Stromal cell of bone marrow (primary cell): Measurements from ENCODE around the gene DLG1.
"Not testable (repeated sequence)": the region's sequence is repeated elsewhere in the genome, so short reads cannot be mapped to it uniquely, and the experiment has no call there.

Experiments used
- DNase-seq: peaks from one replicate; pipeline ENCODE4 v3.0.0-alpha.2; 2012; ENCODE audit warnings: low read depth

Gene DLG1

GRCh38 chr3:197286678-197287077, 11.7 kb downstream of the DLG1 start:
- no peak for DNase-seq

DNA sequence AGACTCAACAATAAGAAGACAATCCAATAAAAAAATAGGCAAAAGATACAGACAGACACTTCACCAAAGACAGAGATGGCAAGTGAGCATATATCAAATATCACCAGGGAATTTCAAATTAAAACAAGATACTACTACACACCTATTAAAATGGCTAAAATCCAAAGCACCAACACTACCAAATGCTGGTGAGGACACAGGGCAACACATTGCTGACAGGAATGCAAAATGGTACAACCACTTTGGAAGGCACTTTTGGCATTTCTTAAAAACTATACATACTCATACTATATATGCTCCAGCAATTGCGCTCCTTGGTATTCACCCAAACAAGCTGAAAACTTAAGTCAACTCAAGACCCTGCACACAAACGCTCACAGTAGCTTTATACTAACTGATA, 12.9 kb downstream of the DLG1 start:
- no peak for DNase-seq

DNA sequence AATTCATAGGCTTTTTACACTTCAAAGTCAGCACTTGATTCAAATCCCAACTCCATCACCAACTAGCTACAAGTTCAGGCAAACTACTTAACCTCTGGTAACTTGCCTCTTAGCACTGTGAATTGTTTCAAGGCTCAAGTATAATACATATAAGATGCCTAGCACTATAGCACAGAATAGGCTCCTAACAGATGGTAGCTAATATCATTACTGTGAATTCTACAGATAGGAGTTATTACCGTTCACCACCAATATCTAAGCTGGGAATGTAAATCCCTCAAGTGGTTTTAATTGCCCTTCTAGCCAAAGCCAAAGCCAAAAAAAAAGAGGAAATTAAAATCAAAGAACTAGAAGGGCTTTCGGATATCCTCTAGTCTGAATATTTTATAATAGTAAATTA, 15.4 kb downstream of the DLG1 start:
- DNase-seq, result no peak

DNA sequence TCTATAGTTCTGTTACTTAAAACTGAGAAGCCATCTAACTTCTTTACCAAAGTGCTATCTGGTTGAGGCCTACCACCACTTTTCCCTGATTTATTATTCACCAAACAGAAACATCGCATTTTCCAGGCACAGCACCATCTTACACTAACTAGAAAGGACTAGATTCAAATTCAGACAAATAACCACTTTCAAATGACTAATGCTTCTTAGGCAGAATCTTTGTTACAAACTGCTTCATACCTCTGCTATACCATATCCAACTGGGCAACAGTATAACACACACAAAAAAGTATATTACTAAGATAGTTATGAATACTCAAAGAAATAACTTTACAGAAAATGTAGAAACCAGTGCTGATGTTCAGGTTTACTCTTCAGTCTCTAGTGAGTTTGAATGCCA, 16.6 kb downstream of the DLG1 start:
- no peak for DNase-seq

DNA sequence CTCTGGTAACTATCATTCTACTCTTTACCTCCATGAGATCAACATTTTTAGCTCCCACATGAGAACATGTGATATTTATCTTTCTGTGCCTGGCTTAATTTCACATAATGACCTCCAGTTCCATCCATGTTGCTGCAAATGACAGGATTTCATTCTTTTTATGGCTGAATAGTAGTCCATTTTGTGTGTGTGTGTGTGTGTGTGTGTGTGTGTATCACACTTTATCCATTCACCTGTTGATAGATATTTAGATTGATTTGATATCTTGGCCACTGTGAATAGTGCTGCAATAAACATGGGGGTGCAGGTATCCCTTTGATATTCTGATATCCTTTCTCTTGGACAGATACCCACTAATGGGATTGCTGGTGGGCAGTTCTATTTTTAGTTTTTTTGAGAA, 18.3 kb downstream of the DLG1 start:
- no peak for DNase-seq

DNA sequence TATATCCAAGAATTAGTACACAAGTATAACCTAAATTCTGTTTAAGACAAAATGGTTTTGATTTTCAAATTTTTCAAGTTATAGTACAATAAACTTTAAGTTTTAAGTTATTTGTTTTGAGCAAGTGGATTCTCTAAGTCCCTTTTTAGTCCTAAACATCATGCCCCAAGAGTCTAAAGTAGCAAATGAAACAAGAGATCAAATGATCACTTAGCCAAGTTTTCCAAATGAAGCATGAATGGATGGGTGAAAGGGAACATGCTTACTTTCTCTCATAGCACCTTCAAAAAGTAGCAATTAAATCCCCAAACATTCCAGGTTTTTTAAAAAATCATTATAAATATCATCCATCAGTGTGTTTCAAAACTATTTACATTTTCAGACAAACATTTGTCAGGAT, 19.5 kb downstream of the DLG1 start:
- no peak for DNase-seq

DNA sequence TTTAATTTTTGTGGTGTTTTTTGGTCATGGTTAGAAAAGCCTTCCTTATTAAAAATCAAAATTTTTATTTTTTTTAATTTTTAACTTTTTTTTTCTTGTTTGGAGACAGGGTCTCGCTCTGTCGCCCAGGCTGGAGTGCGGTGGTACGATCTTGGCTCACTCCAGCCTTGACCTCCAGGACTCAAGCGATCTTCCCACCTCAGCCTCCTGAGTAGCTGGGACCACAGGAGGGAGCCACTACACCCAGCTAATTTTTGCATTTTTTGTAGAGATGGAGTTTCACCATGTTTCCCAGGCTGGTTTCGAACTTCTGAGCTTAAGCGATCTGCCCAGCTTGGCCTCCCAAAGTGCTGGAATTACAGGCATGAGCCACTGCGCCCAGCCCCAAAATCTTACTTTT, 21.6 kb downstream of the DLG1 start:
- DNase-seq, result not testable (repeated sequence)

DNA sequence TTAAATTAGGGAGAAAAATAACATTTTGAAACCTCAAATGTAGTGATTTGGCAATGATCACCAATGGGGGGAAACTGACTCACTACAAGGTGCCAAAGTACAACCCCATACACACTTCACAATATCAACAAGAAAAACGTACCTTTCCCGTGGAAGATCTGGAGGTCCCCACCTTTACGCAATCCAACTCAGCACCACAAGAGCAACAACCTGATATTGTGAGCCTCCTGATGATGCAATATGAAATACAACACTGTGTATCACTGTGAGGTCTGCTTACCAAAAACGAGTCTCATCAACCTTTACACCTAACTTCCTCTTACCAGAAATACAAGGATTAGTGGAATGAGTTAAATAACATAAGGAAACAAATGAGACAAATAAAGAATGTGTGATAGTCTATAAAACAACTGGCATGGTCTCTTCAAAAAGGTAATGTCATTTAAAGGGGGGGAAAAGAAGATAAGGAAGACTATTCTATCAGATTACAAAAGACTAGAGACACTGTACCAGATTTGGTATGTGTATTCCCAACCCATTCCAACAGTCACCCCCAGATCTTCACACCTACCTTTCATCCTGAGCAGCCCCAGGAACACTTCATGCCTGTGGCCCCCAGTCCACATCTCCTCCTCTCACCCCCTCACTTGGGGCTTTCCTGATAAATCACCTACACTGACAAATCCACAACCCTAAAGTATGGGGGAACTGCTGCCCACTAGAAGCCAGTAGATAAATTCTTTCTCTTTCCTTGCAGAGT, 27.7 kb downstream of the DLG1 start:
- no peak for DNase-seq

DNA sequence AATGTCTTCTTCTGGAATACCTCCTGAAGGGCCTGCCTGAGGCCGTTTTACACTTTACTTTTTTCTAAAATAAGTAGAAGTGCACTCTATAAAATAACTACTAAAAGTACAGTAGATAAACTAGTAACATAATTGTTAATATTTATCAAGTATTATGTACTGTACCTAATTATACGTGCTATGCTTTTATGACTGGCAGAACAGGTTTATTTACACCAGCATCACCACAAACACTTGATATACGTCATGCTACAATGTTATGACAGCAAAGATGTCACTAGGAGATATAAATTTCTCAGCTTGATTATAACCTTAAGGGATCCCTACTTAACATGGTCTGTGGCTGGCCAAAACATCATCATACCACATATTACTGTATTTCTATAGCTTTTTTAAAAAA, 29.4 kb downstream of the DLG1 start:
- no peak for DNase-seq

GRCh38 chr3:197268294-197268693, 30.1 kb downstream of the DLG1 start:
- DNase-seq, result no peak

DNA sequence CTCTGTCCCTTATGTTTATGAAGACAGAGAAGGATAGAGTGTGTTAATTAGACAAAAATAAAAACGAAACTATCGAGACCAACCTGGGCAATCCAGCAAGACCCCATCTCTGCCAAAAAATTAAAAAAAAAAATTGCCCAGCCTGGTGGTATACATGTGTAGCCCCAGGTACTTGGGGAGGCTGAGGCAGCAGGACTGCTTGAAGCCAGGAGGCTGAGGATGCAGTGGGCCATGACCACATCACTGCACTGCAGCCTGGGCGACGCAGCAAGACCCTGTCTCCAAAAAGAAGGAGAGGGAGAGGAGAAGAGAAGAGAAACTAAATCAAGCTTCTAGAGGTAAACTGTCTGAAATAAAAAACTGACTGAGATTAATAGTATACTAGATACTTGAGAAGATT, 32.1 kb downstream of the DLG1 start:
- DNase-seq, result no peak

GRCh38 chr3:197262709-197263108, 35.7 kb downstream of the DLG1 start:
- DNase-seq, result no peak

- no peak for DNase-seq
These were observed 37.3 kb downstream of the DLG1 start for GRCh38 chr3:197261164-197261509.

DNA sequence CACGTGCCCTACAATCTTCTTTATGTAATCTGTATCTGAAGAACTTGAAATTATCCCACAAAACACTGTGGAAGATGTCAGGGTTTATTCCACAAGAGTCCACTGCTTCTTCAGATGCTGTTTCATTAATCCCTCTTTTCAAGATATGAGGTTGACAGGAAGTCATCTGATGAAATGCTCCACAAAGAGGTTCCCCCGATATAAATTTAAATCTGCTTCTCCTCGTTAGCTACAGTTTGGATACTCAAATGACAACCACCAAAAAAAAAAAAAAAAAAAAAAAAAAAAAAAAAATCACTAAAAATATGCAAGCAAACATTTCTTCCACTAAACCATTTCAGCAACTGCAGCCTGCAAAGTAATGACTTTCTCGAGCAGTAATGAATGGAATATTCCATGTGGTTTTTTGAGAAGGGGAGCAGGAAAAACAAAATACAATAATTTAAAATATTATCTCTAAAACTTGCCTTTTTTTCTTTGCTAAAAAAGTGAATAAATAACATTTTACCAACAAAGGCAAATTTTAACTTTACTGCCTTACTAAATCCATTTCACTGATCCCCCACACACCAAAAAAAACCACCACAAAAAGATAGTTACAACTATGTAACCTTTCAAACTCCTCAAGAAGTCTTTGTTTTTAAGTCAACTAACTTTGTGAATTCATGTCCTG, 37.8 kb downstream of the DLG1 start:
- no peak for DNase-seq

- DNase-seq, result no peak
These were observed 39.3 kb downstream of the DLG1 start for GRCh38 chr3:197259096-197259495.

DNA sequence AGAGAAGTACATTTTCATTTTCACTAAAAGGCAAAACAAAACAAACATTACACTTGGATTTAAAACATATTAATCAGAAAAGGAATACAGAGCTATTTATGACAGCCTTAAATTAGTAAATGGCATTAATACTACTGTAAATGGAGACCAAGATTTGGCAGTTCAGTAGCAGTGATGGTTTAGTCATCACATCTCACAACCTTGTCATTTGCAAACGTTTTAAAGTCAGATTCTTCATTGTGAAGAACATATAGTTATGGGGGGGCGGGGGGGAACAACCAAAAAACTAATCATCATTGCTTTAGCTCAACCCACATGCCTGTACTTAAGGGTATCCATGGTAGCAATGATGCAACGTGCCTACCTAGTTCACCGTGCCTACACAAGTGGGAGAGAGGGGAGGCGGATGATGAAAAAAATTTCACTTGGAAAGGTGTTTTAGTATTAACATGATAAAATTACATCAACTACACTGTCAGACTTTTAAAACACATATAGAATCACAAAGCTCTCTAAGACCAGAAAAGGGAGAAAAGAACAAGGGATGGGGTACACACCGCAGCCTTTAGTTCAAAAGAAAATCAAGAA, 40.1 kb downstream of the DLG1 start:
- no peak for DNase-seq

GRCh38 chr3:197257711-197258110, 40.7 kb downstream of the DLG1 start:
- no peak for DNase-seq

DNA sequence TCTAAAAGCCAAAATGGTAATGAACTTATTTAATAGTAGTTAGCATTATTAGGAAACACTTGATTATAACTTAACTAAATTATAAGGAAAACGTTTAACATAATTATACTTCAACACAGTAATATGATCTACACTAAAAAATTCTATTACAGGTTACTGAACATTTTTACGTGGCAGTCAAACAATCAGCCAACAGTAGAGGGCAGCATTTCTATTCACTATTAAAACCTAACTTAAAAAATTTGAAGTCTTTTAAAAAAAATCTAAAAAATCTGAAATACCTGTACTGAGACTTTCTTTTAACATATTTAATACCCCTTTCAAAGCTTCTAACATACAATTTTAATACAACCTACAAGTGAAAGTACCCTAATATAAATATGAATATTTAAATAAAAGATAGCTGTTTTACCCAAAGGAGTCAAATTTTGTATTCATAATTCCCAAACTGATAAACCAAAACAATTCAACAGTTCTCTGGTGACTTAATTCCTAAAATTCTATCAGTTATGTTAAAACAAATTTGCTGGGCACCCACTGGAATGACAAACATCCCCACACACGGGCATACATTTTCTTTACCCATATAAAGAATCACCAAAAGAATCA, 41.5 kb downstream of the DLG1 start:
- DNase-seq, result peak; percentile 30

GRCh38 chr3:197256104-197256503, 42.3 kb downstream of the DLG1 start:
- no peak for DNase-seq

- DNase-seq, result no peak
These were observed 45.0 kb downstream of the DLG1 start for GRCh38 chr3:197253238-197253947.

- DNase-seq, result no peak
These were observed 48.9 kb downstream of the DLG1 start for GRCh38 chr3:197249542-197249941.

- no peak for DNase-seq
These were observed 50.1 kb downstream of the DLG1 start for GRCh38 chr3:197248341-197248740.

GRCh38 chr3:197244751-197245150, 53.7 kb downstream of the DLG1 start:
- no peak for DNase-seq
